ENCODE measurements around the gene GNG4. TPM values are rescaled to one million over a fixed set of nuclear protein-coding genes. Genes with fewer than 3 reads are reported as not detected.

Gene GNG4
- total and polyA plus RNA-seq, 7 donors: 0.04 to 0.41 (median 0.05) TPM; not detected in 4

DNA sequence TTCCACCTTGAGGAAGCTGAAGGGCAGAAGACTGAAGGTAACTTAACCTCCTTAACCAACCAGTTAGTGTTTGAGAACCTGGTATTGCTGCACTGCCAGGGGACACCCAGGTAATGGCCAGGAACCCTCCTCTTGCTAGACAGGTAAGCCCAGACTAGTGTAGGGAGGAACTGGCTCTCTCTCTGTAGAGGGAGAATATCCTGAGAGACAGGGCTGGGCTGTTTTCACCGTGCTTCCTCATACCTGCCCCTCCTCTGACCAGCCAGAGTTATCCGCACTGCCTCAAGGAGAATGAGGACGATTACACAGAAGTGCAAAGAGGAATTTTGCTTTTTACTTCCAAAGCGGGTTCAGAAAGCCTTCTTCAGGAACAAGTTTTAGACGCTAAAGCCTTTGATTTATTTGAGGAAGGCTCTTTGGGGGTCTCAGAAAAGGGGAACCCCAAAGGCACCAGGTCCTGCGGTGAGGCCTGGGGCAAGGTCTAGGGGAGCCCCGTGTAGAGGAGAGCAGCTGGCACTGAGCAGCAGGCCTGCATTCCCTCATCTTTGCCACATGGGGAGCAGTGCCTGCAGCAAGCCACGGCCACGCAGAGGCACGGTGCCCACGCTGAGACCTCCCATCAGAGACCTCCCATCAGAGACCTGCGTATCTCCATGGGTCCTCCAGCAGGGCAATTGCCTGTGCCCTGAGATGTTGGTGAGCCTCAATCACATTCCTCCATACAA lies 13.5 kb downstream of the GNG4 start:
- intact Hi-C loops (cut with DNase I): no loop called here
- TF ChIP-seq, protein P1, sequence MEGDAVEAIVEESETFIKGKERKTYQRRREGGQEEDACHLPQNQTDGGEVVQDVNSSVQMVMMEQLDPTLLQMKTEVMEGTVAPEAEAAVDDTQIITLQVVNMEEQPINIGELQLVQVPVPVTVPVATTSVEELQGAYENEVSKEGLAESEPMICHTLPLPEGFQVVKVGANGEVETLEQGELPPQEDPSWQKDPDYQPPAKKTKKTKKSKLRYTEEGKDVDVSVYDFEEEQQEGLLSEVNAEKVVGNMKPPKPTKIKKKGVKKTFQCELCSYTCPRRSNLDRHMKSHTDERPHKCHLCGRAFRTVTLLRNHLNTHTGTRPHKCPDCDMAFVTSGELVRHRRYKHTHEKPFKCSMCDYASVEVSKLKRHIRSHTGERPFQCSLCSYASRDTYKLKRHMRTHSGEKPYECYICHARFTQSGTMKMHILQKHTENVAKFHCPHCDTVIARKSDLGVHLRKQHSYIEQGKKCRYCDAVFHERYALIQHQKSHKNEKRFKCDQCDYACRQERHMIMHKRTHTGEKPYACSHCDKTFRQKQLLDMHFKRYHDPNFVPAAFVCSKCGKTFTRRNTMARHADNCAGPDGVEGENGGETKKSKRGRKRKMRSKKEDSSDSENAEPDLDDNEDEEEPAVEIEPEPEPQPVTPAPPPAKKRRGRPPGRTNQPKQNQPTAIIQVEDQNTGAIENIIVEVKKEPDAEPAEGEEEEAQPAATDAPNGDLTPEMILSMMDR (IDR thresholded peaks at IDR 0.05): no peak
- DNase-seq (no peak), ATAC-seq (no peak)
- Histone ChIP-seq H3K9me3 (no peaks in the 10 kb centered on the region), H3K27me3 (ENCODE audit: insufficient read depth in 3 of 3, low read length in 2 of 3) (peaks cover 0 to 7% (median 4%) of the 10 kb centered on the region in 3 donors), H3K4me3 (no peak overlapping the region), H3K27ac (no peak overlapping the region), H3K36me3 (ENCODE audit: insufficient read depth in 1 of 2, low read depth in 1 of 2) (no peaks in the 10 kb centered on the region), H3K4me1 (no peaks in the 10 kb centered on the region)
- WGBS, 3 donors: 61 to 69% (median 67%) methylated on average over 12 of the region's 12 CpGs

DNA sequence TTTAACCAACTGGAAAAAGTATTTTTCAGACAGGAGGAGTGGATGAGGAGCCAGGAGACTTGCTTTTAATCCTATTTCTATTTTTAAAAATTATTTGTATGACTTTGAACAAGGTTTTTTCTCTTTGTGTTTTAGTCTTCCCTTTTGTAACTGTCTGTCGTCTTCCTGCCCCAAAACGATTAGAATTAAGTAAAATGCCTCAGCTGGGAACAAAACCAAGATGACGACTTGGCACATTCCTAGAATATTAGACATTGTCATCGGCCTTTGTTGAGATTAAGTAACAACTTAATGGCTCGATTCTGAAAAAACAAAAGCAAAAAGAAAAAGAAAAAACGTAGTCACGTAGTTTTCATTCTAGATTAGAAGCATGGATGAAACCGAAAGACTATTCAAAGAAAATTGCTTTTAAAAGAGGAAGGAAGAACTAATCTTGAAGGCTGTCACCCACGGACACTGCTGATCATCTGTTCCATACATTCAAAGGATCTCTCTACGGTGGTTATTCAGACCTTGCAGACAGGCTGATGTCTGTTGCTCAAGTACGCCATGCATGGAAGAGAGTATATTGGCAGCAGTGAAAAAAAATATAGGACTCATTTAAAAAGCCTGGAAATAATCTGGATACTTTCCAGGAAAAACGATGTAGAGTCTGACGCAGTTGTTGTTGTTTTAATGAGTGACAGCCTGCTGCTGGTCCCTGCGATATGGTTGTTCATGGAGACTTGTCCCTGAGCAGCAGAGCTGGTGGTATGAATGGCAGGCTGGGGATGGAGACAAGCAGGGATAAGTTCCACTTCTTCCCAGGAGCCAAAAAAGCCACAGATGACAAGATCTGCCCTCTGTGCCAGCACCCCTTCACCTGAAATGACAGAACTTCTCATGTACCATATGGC lies 16.8 kb downstream of the GNG4 start:
- H3K27me3 ChIP-seq (ENCODE audit: insufficient read depth in 3 of 3, low read length in 2 of 3): peaks cover 0 to 7% (median 6%) of the 10 kb centered on the region in 3 donors
- peak overlapping the region; percentile 25 for H3K4me3 ChIP-seq
- H3K9me3 ChIP-seq: no peaks in the 10 kb centered on the region
- 7 to 12% (median 8%) methylated on average over 14 of the region's 14 CpGs for WGBS, 3 donors
- DNase-seq (no peak), ATAC-seq (no peak)
- intact Hi-C loops (cut with DNase I): no loop called here
- no peak overlapping the region for H3K27ac ChIP-seq
- no peaks in the 10 kb centered on the region for H3K4me1 ChIP-seq
- H3K36me3 ChIP-seq (ENCODE audit: insufficient read depth in 1 of 2, low read depth in 1 of 2): no peaks in the 10 kb centered on the region
- TF ChIP-seq, protein P1 (IDR thresholded peaks at IDR 0.05): no peak

DNA sequence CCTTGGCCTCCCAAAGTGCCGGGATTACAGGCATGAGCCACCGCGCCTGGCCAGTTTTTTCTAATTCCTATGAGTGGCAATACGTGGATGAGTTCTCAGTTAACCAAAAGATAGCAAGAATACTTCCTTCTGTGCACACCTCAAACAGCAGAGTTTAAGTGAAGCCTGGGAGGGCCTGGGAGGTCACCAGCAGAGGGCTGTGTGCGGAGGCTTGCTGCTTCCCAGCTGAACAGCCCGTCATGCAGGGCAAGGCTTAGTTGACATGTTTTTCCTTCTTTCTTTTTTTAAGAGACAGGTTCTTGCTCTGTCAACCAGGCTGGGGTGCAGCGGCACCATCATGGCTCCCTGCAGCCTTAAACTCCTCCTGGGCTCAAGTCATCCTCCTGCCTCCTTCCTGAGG lies 17.8 kb downstream of the GNG4 start:
- intact Hi-C loops (cut with DNase I): no loop called here
- 88 to 92% (median 89%) methylated on average over 7 of the region's 7 CpGs for WGBS, 3 donors
- no peak for DNase-seq
- Histone ChIP-seq H3K4me3 (no peak overlapping the region), H3K9me3 (no peaks in the 10 kb centered on the region), H3K27ac (no peak overlapping the region), H3K36me3 (ENCODE audit: insufficient read depth in 1 of 2, low read depth in 1 of 2) (no peaks in the 10 kb centered on the region), H3K27me3 (ENCODE audit: insufficient read depth in 3 of 3, low read length in 2 of 3) (peaks cover 0 to 7% (median 6%) of the 10 kb centered on the region in 3 donors), H3K4me1 (no peaks in the 10 kb centered on the region)
- ATAC-seq: no peak
- TF ChIP-seq, protein P1 (IDR thresholded peaks at IDR 0.05): no peak

DNA sequence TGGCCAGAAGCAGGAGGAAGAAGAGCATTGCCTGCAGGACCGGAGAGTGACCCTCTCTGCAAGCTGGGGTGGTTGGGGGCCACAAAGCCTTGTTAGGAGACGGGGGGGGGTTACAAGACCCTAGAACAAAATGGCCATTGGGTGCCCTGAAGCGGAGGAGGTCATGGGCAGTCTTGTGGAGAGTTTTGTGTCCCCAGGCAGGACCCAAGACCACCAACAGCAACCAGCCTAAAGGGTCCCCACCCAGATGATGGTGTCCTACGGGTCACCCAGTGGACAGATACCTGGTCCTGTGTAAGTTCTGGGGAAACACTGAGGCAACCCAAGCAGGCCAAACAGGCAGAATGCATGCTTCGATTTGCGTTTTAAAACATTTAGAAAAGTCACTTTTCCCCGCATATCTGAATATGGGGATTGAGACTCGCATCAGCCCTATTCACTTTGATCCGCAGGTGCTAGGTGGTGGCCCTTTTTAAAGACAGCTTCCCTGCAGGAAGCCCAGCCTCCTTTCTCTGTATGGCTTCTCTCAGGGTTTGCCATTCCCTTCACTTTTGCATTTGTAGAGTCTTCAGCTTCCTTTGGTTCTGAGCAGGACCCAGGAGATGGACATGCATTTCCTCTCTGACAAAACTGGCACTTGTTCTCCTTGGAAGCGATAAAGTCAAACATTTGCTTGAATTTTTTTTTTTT lies 21.1 kb downstream of the GNG4 start:
- Histone ChIP-seq H3K36me3 (ENCODE audit: insufficient read depth in 1 of 2, low read depth in 1 of 2) (no peaks in the 10 kb centered on the region), H3K27me3 (ENCODE audit: insufficient read depth in 3 of 3, low read length in 2 of 3) (peaks cover 0 to 7% (median 0%) of the 10 kb centered on the region in 3 donors), H3K9me3 (no peaks in the 10 kb centered on the region), H3K4me1 (no peaks in the 10 kb centered on the region), H3K4me3 (no peak overlapping the region), H3K27ac (no peak overlapping the region)
- no peak for DNase-seq
- no peak for ATAC-seq
- WGBS, 3 donors: 83 to 90% (median 86%) methylated on average over 10 of the region's 10 CpGs
- intact Hi-C loops (cut with DNase I): no loop called here
- TF ChIP-seq, protein P1 (IDR thresholded peaks at IDR 0.05): no peak

Data from psoas muscle (tissue), 8 donors.